ENCODE measurements around the gene OAF. TPM values are rescaled to one million over a fixed set of nuclear protein-coding genes. Genes with fewer than 3 reads are reported as not detected.

OAF gene
- total RNA-seq, 4 donors from 2014 or later, result 74.7 to 192 (median 124) TPM

- TF ChIP-seq EP300 (IDR thresholded peaks at IDR 0.05), result no peak
- TF ChIP-seq POLR2A (IDR thresholded peaks at IDR 0.05), result no peak
- no peak for TF ChIP-seq CTCF (IDR thresholded peaks at IDR 0.05)
- no peak for DNase-seq (ENCODE audit: low spot score in 2 of 2)
Observed at GRCh38 chr11:120183701-120184141, 27.1 kb upstream of the OAF start.

GRCh38 chr11:120184371-120184945 lies 26.4 kb upstream of the OAF start:
- H3K36me3 ChIP-seq, result no peaks in the 10 kb centered on the region
- TF ChIP-seq EP300 (IDR thresholded peaks at IDR 0.05) (peak in 1 of 2 donors; percentile 58), POLR2A (IDR thresholded peaks at IDR 0.05) (no peak)
- H3K27me3 ChIP-seq, result no peaks in the 10 kb centered on the region
- DNase-seq (ENCODE audit: low spot score in 2 of 2), result peak; percentile 55 to 70
- peaks cover 0 to 97% (median 70%) of the 10 kb centered on the region in 4 donors for H3K4me1 ChIP-seq
- H3K4me3 ChIP-seq, result peak overlapping the region in 1 of 4 donors; percentile 20
- H3K9me3 ChIP-seq, result no peaks in the 10 kb centered on the region
- H3K27ac ChIP-seq, result peak overlapping the region; percentile 51 to 89 (median 86)
- 21 to 36% methylated on average over 11 of the region's 11 CpGs for WGBS, 2 donors

More at GRCh38 chr11:120183701-120184141, 27.1 kb upstream of the OAF start:
- peak overlapping the region; percentile 51 to 89 (median 86) for H3K27ac ChIP-seq
- H3K4me1 ChIP-seq, result peaks cover 0 to 99% (median 76%) of the 10 kb centered on the region in 4 donors
- no peaks in the 10 kb centered on the region for H3K36me3 ChIP-seq
- no peaks in the 10 kb centered on the region for H3K27me3 ChIP-seq
- peak overlapping the region in 1 of 4 donors; percentile 20 for H3K4me3 ChIP-seq
- WGBS, 2 donors, result 70 to 72% methylated on average over 7 of the region's 7 CpGs
- H3K9me3 ChIP-seq, result no peaks in the 10 kb centered on the region

- Histone ChIP-seq H3K4me3 (peak overlapping the region in 1 of 4 donors; percentile 20), H3K27ac (peak overlapping the region; percentile 47 to 89 (median 86))
Observed at GRCh38 chr11:120184946-120185705, 25.7 kb upstream of the OAF start.

GRCh38 chr11:120185706-120186455 lies 25.0 kb upstream of the OAF start:
- WGBS, 2 donors, result 32 to 45% methylated on average over 3 of the region's 3 CpGs
- H3K27ac ChIP-seq, result peak overlapping the region; percentile 82 to 89 (median 86)
- peaks cover 0 to 85% (median 59%) of the 10 kb centered on the region in 4 donors for H3K4me1 ChIP-seq

More at GRCh38 chr11:120184946-120185705, 25.7 kb upstream of the OAF start:
- Histone ChIP-seq H3K9me3 (no peaks in the 10 kb centered on the region), H3K4me1 (peaks cover 0 to 90% (median 64%) of the 10 kb centered on the region in 4 donors), H3K36me3 (no peaks in the 10 kb centered on the region), H3K27me3 (no peaks in the 10 kb centered on the region)
- WGBS, 2 donors, result 27 to 32% methylated on average over 6 to 7 of the region's 7 CpGs
- TF ChIP-seq POLR2A (IDR thresholded peaks at IDR 0.05) (no peak), CTCF (IDR thresholded peaks at IDR 0.05) (peak in 1 of 5 experiments; percentile 10), EP300 (IDR thresholded peaks at IDR 0.05) (peak in 1 of 2 donors; percentile 44)
- peak; percentile 69 to 85 for DNase-seq (ENCODE audit: low spot score in 2 of 2)

More at GRCh38 chr11:120185706-120186455, 25.0 kb upstream of the OAF start:
- DNase-seq (ENCODE audit: low spot score in 2 of 2), result no peak
- Histone ChIP-seq H3K9me3 (no peaks in the 10 kb centered on the region), H3K36me3 (no peaks in the 10 kb centered on the region), H3K4me3 (peak overlapping the region in 1 of 4 donors; percentile 20), H3K27me3 (no peaks in the 10 kb centered on the region)
- no peak for TF ChIP-seq CTCF (IDR thresholded peaks at IDR 0.05)
- no peak for TF ChIP-seq POLR2A (IDR thresholded peaks at IDR 0.05)
- no peak for TF ChIP-seq EP300 (IDR thresholded peaks at IDR 0.05)
